ENCODE measurements around the gene GREB1. TPM values are rescaled to one million over a fixed set of nuclear protein-coding genes. Genes with fewer than 3 reads are reported as not detected.
A peak's percentile ranks its signal among the peaks of the same experiment; 100 is the strongest.

The GREB1 gene
- total RNA-seq, 1 experiment from 2014 or later: 6.2 TPM

GRCh38 chr2:11578986-11579774 is 45.3 kb downstream of the GREB1 start:
- Histone ChIP-seq H3K4me3 (replicated peaks in 1 of 2; ENCODE audit: low read depth in 1 of 2, low read length in 2 of 2) (no peak overlapping the region), H3K9me2 (ENCODE audit: insufficient read depth) (no peaks in the 10 kb centered on the region), H3K9ac (ENCODE audit: low read length) (no peak overlapping the region), H4K20me1 (ENCODE audit: insufficient read depth) (no peaks in the 10 kb centered on the region), H3K4me1 (ENCODE audit: control insufficient read depth in 1 of 2, insufficient read depth in 2 of 2, low read length in 2 of 2) (peaks cover 4 to 16% of the 10 kb centered on the region in 2 experiments), H3K9me3 (ENCODE audit: control insufficient read depth in 1 of 2, insufficient read depth in 1 of 2, low read depth in 1 of 2, low read length in 2 of 2) (no peaks in the 10 kb centered on the region), H3K79me2 (ENCODE audit: insufficient read depth, low read length) (no peaks in the 10 kb centered on the region), H2AFZ (ENCODE audit: low read depth, low read length, poor library complexity, severe bottlenecking) (no peak overlapping the region), H3K36me3 (ENCODE audit: control insufficient read depth in 1 of 2, insufficient read depth in 2 of 2, low read length in 2 of 2) (no peaks in the 10 kb centered on the region), H3K27ac (ENCODE audit: low read depth, low read length) (no peak overlapping the region), H3K4me2 (ENCODE audit: low read length) (peak overlapping the region; percentile 42), H3K27me3 (ENCODE audit: insufficient read depth, low read length) (no peaks in the 10 kb centered on the region)
- BruUV-seq (replicated peaks): TSS peak; percentile 91
- ChIA-PET CTCF (interaction anchor here (1.5 to 2.8 kb wide), 2 partner anchors 100 to 448 kb away, joined by 5 to 8 read pairs; a partner anchor contains a TSS), RAD21 (ENCODE audit: low non-redundant PET in 1 of 2, low total read pairs in 2 of 2, uncharacterized antibody in 2 of 2, unreplicated experiment in 2 of 2) (no interaction called here), POLR2A (no interaction called here)
- intact Hi-C loops (cut with micrococcal nuclease): no loop called here
- TF ChIP-seq TCF7L2 (IDR thresholded peaks at IDR 0.05; ENCODE audit: borderline replicate concordance, extremely low read depth, insufficient read depth, insufficient read length) (no peak), ELF1 (IDR thresholded peaks at IDR 0.05; ENCODE audit: borderline replicate concordance, low read depth) (no peak), EZH2phosphoT487 (IDR thresholded peaks at IDR 0.05; ENCODE audit: borderline replicate concordance) (no peak), RAD21 (IDR thresholded peaks at IDR 0.05; ENCODE audit: low read depth) (no peak), MAX (IDR thresholded peaks at IDR 0.05) (no peak), CEBPB (IDR thresholded peaks at IDR 0.05; ENCODE audit: low read depth) (no peak), YY1 (IDR thresholded peaks at IDR 0.05; ENCODE audit: extremely low read depth, insufficient replicate concordance, low read depth, low read length) (no peak), FOSL1 (IDR thresholded peaks at IDR 0.05; ENCODE audit: low read depth) (no peak), EGR1 (IDR thresholded peaks at IDR 0.05; ENCODE audit: low read depth) (no peak), CBX3 (IDR thresholded peaks at IDR 0.05; ENCODE audit: low read depth) (no peak), SIN3A (IDR thresholded peaks at IDR 0.05; ENCODE audit: low read depth) (no peak), POLR2A (IDR thresholded peaks at IDR 0.05; ENCODE audit: borderline replicate concordance, extremely low read depth, insufficient read depth, insufficient read length) (no peak), ZNF274 (IDR thresholded peaks at IDR 0.05; ENCODE audit: low read depth, low read length) (no peak), POLR2AphosphoS5 (IDR thresholded peaks at IDR 0.05; ENCODE audit: low read depth, low read length) (no peak), SRF (IDR thresholded peaks at IDR 0.05; ENCODE audit: low read depth) (no peak), ATF3 (IDR thresholded peaks at IDR 0.05) (no peak), ZFX (IDR thresholded peaks at IDR 0.05) (no peak)
- ATAC-seq (no peak), DNase-seq (ENCODE audit: low read depth, low spot score) (no peak)
